A549 (cell line): Measurements from ENCODE around the gene ATXN2. TPM values are rescaled to one million over a fixed set of nuclear protein-coding genes. Genes with fewer than 3 reads are reported as not detected.

Experiments
- ATAC-seq, 2 experiments: fragments of 200-7000 bp in 1 of 2; fragments of >200 bp in 1 of 2; cut with Nextera tagmentation in 1 of 2; cut with Tn5 transposase in 1 of 2; 3 replicates each; pipeline versions ENCODE4 v1.8.0 to v1.9.1; 2018 to 2020; ENCODE audit warnings: mild to moderate bottlenecking in 1 of 2, moderate library complexity in 1 of 2
- CTCF ChIA-PET: fragments of 300-600 bp; sonication (Branson Sonifier 250); formaldehyde crosslinking; extraction: SDS; loops from one replicate; lab custom pipeline; 2021; ENCODE audit warnings: antibody characterized with exemption, inconsistent platforms; lab: Yijun Ruan, JAX
- POLR2A ChIA-PET: fragments of 350-600 bp; formaldehyde crosslinking; extraction: SDS; loops from one replicate; lab custom pipeline; 2021; ENCODE audit warnings: antibody characterized with exemption, inconsistent platforms; lab: Yijun Ruan, JAX
- DNase-seq, 2 experiments: peaks; one replicate each; pipeline versions ENCODE4 v3.0.0 to v3.0.0-alpha.2; 2011 to 2016; ENCODE audit warnings: low read depth in 1 of 2, low spot score in 1 of 2
- FAIRE-seq: peaks from 2 replicates; lab custom pipeline; 2011; peaks lifted over from hg19 to GRCh38; lab: Jason Lieb, UNC
- H3K27ac ChIP-seq, 2 experiments: fragments of >200 bp; sonication (Bioruptor Twin); formaldehyde crosslinking; 3 replicates each; pipeline ENCODE4 v1.5.1; 2016 to 2017
- H3K4me1 ChIP-seq: fragments of >200 bp; sonication (Bioruptor Twin); formaldehyde crosslinking; 3 replicates; pipeline ENCODE4 v1.6.1; 2016
- H3K4me2 ChIP-seq: fragments of >200 bp; sonication (Bioruptor Twin); formaldehyde crosslinking; 3 replicates; pipeline ENCODE4 v1.6.1; 2016
- H3K4me3 ChIP-seq: fragments of >200 bp; sonication (Bioruptor Twin); formaldehyde crosslinking; 3 replicates; pipeline ENCODE4 v1.5.1; 2016
- H3K9me3 ChIP-seq: fragments of >200 bp; sonication (Bioruptor Twin); formaldehyde crosslinking; 3 replicates; pipeline ENCODE4 v1.6.1; 2016
- ESRRA ChIP-seq: fragments of 150-350 bp; IDR thresholded peaks from 2 replicates; pipeline ENCODE4 v1.6.1; 2014; ENCODE audit warnings: mild to moderate bottlenecking, low read length, borderline replicate concordance
- FOSL2 ChIP-seq, 2 experiments: fragments of 450-650 bp in 1 of 2; fragments of >200 bp in 1 of 2; sonication (Bioruptor Twin) in 1 of 2; formaldehyde crosslinking; IDR thresholded peaks; 2 replicates each; pipeline versions ENCODE4 v1.5.0 to v1.6.1; 2016 to 2020; ENCODE audit warnings: mild to moderate bottlenecking in 1 of 2, moderate library complexity in 1 of 2
- FOXS1 ChIP-seq: fragments of 250-450 bp; sonication (Bioruptor Pico); IDR thresholded peaks from 2 replicates; pipeline ENCODE4 v1.5.0; 2020; ENCODE audit warnings: mild to moderate bottlenecking, moderate library complexity
- GATA3 ChIP-seq: IDR thresholded peaks from 2 replicates; pipeline ENCODE4 v1.6.1; 2012; ENCODE audit warnings: borderline replicate concordance
- HDAC2 ChIP-seq: fragments of 200-600 bp; sonication (generic); IDR thresholded peaks from 2 replicates; pipeline ENCODE4 v1.6.1; 2016
- HOXB13 ChIP-seq: fragments of 250-450 bp; sonication (Bioruptor Pico); IDR thresholded peaks from 2 replicates; pipeline ENCODE4 v1.5.0; 2020; ENCODE audit warnings: low read depth, mild to moderate bottlenecking, moderate library complexity
- JUN ChIP-seq, 2 experiments: fragments of >200 bp; sonication (Bioruptor Twin); formaldehyde crosslinking; IDR thresholded peaks; 2 replicates in 1 of 2; 3 replicates in 1 of 2; pipeline ENCODE4 v1.6.1; 2016 to 2017
- MAX ChIP-seq: IDR thresholded peaks from 2 replicates; pipeline ENCODE4 v1.6.1; 2012
- MAZ ChIP-seq: fragments of 150-350 bp; IDR thresholded peaks from 2 replicates; pipeline ENCODE4 v1.6.1; 2014; ENCODE audit warnings: antibody characterized with exemption, low read depth, low read length, borderline replicate concordance
- MYC ChIP-seq: IDR thresholded peaks from 2 replicates; pipeline ENCODE4 v1.6.1; 2012; ENCODE audit warnings: mild to moderate bottlenecking, inconsistent platforms, low read length, improper control_type of control experiment, borderline replicate concordance
- PHF8 ChIP-seq: fragments of 200-600 bp; sonication (generic); IDR thresholded peaks from 2 replicates; pipeline ENCODE4 v1.6.1; 2016; ENCODE audit warnings: low read depth, mild to moderate bottlenecking, antibody characterized with exemption, moderate library complexity, borderline replicate concordance
- POLR2AphosphoS2 ChIP-seq: conservative IDR thresholded peaks from 2 replicates; pipeline ENCODE4 v1.6.1; 2012; ENCODE audit warnings: low read length, improper control_type of control experiment, inconsistent platforms
- SMC3 ChIP-seq: fragments of >200 bp; sonication (Bioruptor Twin); formaldehyde crosslinking; IDR thresholded peaks from 3 replicates; pipeline ENCODE4 v1.6.1; 2018; ENCODE audit warnings: inconsistent platforms
- SREBF2 ChIP-seq: fragments of 450-650 bp; IDR thresholded peaks from 2 replicates; pipeline ENCODE4 v1.6.1; 2014; ENCODE audit warnings: mild to moderate bottlenecking, moderate library complexity
- ZC3H11A ChIP-seq: fragments of 450-650 bp; IDR thresholded peaks from 2 replicates; pipeline ENCODE4 v1.6.1; 2014; ENCODE audit warnings: antibody characterized with exemption, mild to moderate bottlenecking
- ZSCAN20 ChIP-seq: fragments of 250-450 bp; sonication (Bioruptor Pico); IDR thresholded peaks from 2 replicates; pipeline ENCODE4 v1.8.0; 2022; ENCODE audit warnings: mild to moderate bottlenecking, moderate library complexity
- WGBS: methylation state at CpG from one replicate; pipeline ENCODE4 v1.1.6; 2017; ENCODE audit errors: missing lambda C conversion rate; 5-methylcytosine and 5-hydroxymethylcytosine counted together
- polyA plus RNA-seq, 4 experiments: library from polyadenylated mRNA; depleted of rRNA in 3 of 4; stranded (reverse); fragments of >200 nt; fragmentation: RNase III in 1 of 4; extraction: RNeasy Plus Mini Kit Qiagen cat#74134 plus additional on column Dnase treatment in 1 of 4; gene quantifications; 2 replicates in 3 of 4; 3 replicates in 1 of 4; pipeline ENCODE4 v1.2.3, GENCODE V29; 2011 to 2017
- TF ChIP-seq, protein P1 (sequence below): fragments of >200 bp; sonication (Bioruptor Twin); formaldehyde crosslinking; IDR thresholded peaks from 3 replicates; pipeline ENCODE4 v1.5.1; 2016

ATXN2 gene
- polyA plus RNA-seq, 2 of the 4 experiments (the other 2 are of a cell fraction), result 24.8 to 30.6 TPM

DNA sequence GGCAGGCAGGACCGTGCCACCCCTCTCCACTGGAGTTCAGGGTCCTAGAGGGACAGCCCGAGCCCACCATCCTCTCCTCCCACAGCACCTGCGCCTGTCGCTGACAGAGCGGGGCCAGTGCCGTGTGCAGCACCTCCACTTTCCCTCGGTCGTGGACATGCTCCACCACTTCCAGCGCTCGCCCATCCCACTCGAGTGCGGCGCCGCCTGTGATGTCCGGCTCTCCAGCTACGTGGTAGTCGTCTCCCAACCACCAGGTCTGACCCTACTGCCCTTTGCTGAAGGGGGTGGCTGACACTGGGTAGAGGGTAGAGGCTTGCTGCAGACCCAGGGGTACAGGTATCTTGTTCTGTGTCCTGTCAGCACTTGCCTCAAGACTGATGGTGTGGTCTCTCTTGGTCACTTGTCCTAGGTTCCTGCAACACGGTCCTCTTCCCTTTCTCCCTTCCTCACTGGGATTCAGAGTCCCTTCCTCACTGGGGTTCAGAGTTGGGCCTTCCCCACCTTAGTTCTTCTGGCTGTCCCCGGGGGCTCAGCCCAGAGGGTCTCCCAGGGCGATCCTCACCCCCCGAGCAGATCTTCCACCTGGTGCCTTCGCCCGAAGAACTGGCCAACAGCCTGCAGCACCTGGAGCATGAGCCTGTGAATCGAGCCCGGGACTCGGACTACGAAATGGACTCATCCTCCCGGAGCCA lies 151.4 kb downstream of the ATXN2 start:
- H3K27ac ChIP-seq, result no peak overlapping the region
- no peaks in the 10 kb centered on the region for H3K9me3 ChIP-seq
- DNase-seq, result no peak
- WGBS, result 94% methylated on average over 28 of the region's 28 CpGs
- no peaks in the 10 kb centered on the region for H3K4me1 ChIP-seq
- H3K4me3 ChIP-seq, result no peak overlapping the region
- no peak for ATAC-seq
- FAIRE-seq, result no peak
- ChIA-PET CTCF (interaction anchor here (1.1 to 17.4 kb wide), 4 partner anchors 9 to 51 kb away, joined by 3 to 240 read pairs (median 81); no protein-coding TSS in a partner anchor), POLR2A (no interaction called here)
- H3K4me2 ChIP-seq, result no peak overlapping the region
- TF ChIP-seq MAX, result no peak
- TF ChIP-seq HOXB13 (CRISPR knock-in tag), result no peak
- no peak for TF ChIP-seq MYC
- no peak for TF ChIP-seq FOXS1 (CRISPR knock-in tag)
- no peak for TF ChIP-seq ZSCAN20 (CRISPR knock-in tag)
- no peak for TF ChIP-seq POLR2AphosphoS2
- no peak for TF ChIP-seq HDAC2
- TF ChIP-seq GATA3, result no peak
- TF ChIP-seq SREBF2, result no peak
- no peak for TF ChIP-seq ESRRA
- TF ChIP-seq, all 56 proteins: peak for 0

- ChIA-PET POLR2A (no interaction called here), CTCF (interaction anchor here (2.5 to 17.4 kb wide), 2 partner anchors 10 to 48 kb away, joined by 8 to 154 read pairs; no protein-coding TSS in a partner anchor)
- TF ChIP-seq ZSCAN20 (CRISPR knock-in tag) (no peak), PHF8 (no peak), FOSL2 (IDR thresholded peaks at IDR 0.05) (no peak), FOSL2 (CRISPR knock-in tag; IDR thresholded peaks at IDR 0.05) (no peak), ZC3H11A (no peak), SMC3 (no peak), MAZ (no peak), SREBF2 (no peak), JUN (IDR thresholded peaks at IDR 0.05) (no peak)
- TF ChIP-seq, protein P1, sequence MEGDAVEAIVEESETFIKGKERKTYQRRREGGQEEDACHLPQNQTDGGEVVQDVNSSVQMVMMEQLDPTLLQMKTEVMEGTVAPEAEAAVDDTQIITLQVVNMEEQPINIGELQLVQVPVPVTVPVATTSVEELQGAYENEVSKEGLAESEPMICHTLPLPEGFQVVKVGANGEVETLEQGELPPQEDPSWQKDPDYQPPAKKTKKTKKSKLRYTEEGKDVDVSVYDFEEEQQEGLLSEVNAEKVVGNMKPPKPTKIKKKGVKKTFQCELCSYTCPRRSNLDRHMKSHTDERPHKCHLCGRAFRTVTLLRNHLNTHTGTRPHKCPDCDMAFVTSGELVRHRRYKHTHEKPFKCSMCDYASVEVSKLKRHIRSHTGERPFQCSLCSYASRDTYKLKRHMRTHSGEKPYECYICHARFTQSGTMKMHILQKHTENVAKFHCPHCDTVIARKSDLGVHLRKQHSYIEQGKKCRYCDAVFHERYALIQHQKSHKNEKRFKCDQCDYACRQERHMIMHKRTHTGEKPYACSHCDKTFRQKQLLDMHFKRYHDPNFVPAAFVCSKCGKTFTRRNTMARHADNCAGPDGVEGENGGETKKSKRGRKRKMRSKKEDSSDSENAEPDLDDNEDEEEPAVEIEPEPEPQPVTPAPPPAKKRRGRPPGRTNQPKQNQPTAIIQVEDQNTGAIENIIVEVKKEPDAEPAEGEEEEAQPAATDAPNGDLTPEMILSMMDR, result no peak
- H3K9me3 ChIP-seq, result no peaks in the 10 kb centered on the region
- 96% methylated on average over 18 of the region's 20 CpGs for WGBS
- H3K4me1 ChIP-seq, result no peaks in the 10 kb centered on the region
- ATAC-seq, result no peak
- no peak overlapping the region for H3K4me2 ChIP-seq
- no peak for DNase-seq
- H3K27ac ChIP-seq, result no peak overlapping the region
- no peak for FAIRE-seq
- H3K4me3 ChIP-seq, result no peak overlapping the region
These were observed 152.2 kb downstream of the ATXN2 start for GRCh38 chr12:111446631-111447570.
